Measurements from ENCODE around the gene POLG2.

POLG2 gene

DNA sequence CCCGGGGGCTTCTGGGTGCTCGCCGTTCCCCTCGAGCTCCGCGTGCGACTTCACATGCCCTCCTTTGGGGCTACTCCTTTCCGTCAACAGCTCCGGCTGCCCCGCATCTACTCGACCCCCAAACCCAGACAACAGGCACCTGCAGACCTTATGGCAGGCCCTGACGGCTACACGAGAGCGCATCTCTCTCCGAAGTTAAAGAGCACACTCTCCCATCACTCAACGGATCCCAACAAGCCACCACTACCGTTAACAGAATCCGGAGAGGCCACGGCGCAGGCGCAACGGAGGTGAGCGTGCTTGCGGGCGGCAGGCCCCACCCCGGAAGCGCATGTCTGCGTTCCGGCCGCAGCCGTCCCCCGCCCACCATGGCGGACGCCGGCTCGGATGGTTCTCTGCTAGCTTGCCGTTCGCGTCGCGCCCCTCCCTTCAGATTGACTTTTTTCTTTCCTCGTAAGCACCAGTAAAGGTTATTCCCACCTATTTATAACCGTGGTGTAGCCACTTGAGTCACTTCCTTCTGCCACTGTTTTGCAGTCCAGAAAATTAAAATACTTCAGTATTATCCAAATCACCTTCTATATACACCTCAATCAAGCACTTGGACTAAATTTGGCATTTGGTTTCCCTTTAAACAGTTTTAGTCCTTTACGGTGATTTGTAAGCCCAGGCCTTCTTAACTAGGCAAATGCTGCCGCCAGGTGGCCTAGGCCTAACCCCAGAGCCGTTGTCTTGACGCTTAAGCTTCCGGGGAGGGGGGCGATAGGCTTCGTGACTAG lies at the start of gene POLG2:
Gene POLG2 (minus strand): TSS at position 269 of the 779 bp plus-strand sequence. CDS start 86 bp downstream, at position 183.
- peak; percentile 90 for DNase-seq (ENCODE audit: low spot score)
- TF ChIP-seq, protein P1, sequence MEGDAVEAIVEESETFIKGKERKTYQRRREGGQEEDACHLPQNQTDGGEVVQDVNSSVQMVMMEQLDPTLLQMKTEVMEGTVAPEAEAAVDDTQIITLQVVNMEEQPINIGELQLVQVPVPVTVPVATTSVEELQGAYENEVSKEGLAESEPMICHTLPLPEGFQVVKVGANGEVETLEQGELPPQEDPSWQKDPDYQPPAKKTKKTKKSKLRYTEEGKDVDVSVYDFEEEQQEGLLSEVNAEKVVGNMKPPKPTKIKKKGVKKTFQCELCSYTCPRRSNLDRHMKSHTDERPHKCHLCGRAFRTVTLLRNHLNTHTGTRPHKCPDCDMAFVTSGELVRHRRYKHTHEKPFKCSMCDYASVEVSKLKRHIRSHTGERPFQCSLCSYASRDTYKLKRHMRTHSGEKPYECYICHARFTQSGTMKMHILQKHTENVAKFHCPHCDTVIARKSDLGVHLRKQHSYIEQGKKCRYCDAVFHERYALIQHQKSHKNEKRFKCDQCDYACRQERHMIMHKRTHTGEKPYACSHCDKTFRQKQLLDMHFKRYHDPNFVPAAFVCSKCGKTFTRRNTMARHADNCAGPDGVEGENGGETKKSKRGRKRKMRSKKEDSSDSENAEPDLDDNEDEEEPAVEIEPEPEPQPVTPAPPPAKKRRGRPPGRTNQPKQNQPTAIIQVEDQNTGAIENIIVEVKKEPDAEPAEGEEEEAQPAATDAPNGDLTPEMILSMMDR (IDR thresholded peaks at IDR 0.05; ENCODE audit: extremely low read depth, missing control alignments), result peak; percentile 39

DNA sequence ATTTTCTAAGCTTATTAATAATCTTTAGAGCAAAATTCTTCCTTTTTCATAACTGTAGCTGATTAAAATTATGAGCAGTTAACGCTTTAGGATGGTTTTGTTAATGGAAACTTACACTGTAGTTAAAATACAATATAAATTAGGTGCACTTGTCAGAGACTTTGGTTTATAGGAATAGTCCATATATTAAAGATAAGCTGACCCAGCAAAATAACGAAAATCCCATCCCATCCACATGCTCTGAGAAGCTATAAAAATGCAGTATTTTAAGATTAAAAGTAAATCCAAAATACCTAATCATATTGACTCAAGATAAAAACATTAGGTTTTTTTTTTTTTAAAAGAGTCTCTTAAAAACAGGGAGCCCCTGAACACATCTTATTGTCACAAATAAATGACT lies 47.9 kb upstream of the POLG2 start:
- DNase-seq (ENCODE audit: low spot score), result no peak
- TF ChIP-seq, protein P1 (IDR thresholded peaks at IDR 0.05; ENCODE audit: extremely low read depth, missing control alignments), result no peak

DNA sequence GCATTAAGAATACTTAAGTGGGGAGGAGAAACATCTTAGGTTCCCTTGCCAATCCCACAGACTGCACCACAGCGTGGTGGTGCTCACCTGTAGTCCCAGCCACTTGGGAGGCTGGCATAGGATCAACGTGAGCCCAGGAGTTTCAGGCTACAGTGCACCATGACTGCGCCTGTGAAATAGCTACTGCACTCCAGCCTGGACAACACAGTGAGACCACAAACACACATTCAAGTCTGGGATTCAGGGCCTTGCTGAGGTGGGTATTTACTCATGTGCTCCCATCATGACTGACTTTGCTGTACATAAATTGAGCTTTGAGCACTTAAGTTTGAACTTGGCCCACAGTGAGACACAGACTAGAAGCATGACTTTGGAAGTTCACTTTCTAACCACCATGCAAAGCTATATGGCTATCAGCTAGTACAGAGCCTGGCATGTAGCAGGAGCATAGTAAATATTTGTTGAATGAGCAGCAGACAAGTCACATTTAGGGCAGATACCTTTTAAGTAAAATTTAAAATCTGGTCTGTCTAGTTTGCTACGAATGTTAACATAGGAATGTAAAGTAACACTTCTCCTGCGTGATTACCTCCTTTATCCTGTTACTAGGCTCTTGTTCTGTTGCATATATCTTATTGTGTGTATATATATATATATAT lies 43.4 kb upstream of the POLG2 start:
- TF ChIP-seq, protein P1 (IDR thresholded peaks at IDR 0.05; ENCODE audit: extremely low read depth, missing control alignments), result no peak

DNA sequence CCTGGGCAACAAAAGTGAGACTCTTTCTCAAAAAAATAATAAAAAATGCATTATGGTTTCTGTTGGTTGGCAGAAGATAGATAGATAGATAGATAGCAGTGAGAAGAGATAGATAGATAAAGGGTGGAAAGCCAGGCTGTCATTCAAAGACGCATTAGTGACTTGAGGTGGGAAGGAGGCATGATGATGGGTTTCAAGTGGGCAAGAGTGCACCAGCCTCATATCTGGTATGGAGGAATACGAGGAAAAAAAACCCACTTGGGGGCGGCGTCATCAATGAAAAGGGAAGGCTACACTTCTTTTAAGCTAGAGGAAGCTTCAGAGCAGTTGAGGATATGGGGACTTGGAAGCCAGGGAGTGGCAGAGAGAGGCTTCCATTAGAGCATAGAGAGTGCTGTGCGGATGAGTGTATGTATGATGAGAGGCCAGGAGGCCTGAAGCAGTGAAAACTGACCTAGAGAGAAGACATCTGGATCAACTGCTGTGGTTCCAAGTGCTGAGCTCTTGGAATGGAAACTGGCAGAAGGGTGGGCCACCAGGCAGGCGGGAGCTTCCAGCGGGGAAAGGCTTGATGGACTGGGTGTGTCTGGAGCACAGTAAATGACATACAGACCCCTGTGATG lies 41.8 kb upstream of the POLG2 start:
- DNase-seq (ENCODE audit: low spot score), result no peak
- TF ChIP-seq, protein P1 (IDR thresholded peaks at IDR 0.05; ENCODE audit: extremely low read depth, missing control alignments), result no peak

More for the DNA sequence above, 43.4 kb upstream of the POLG2 start:
- no peak for DNase-seq (ENCODE audit: low spot score)

DNA sequence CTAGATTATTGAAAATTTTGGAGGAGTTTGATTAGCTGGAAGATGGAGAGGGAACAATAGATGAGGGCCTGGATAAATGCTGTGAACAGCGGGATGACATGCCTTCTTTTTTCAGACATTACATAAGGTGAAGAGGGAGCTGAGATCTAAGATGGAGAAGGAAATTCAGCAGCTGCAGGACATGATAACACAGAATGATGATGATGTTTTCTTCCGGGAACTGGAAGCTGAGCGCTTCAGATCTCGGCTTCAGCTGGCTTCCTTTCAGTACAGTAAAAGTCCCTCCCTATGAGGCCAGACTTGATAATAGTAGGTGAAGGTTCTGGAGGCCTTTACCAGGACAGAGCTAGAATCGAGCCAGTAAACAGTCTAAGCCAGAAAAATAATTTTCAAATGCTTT lies 40.6 kb upstream of the POLG2 start:
- TF ChIP-seq, protein P1 (IDR thresholded peaks at IDR 0.05; ENCODE audit: extremely low read depth, missing control alignments), result no peak
- DNase-seq (ENCODE audit: low spot score), result no peak

DNA sequence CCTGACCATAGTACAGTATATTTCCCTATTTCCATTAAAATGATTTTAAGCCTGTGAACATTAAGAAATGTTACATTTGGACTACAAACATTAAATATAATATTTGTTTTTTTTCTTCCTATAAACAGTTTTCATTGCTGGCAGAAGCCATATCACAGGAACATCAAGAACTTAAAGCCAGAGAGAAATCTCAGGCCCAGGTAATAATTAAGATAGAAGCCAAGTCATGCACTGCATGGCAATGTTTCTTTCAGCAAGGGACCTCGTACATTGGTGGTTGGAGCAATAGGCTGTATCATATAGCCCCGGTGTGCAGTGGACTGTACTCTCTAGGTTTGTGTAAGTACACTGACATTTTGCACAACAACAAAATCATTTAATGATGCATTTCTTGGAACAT lies 40.1 kb upstream of the POLG2 start:
- DNase-seq (ENCODE audit: low spot score), result no peak
- TF ChIP-seq, protein P1 (IDR thresholded peaks at IDR 0.05; ENCODE audit: extremely low read depth, missing control alignments), result no peak

DNA sequence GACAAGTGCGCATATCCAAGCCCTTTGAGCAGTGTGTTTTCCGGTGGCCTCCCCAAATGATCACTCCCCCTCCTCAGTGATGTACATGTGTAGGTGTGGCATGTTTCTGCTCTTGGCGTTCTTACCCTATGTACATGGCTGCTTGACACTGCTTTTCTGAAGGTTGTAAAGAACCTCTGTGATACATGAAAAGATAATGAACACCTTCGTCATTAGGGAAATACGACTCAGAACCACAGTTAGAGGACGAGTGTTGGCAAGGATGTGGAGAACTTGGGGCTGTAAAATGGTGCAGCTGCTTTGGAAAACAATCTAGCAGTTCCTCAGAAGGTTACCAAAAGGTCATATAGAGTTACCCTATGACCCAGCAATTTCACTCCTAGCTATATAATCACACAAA lies 38.5 kb upstream of the POLG2 start:
- TF ChIP-seq, protein P1 (IDR thresholded peaks at IDR 0.05; ENCODE audit: extremely low read depth, missing control alignments), result no peak
- no peak for DNase-seq (ENCODE audit: low spot score)

Measured in GM20000 (cell line).